OCI-LY1 (cell line): ENCODE results near the gene ABCD3.
"Not testable (repeated sequence)": the region's sequence is repeated elsewhere in the genome, so short reads cannot be mapped to it uniquely, and the experiment has no call there.

ENCODE experiments used
- H2AFZ ChIP-seq: fragments of 200-600 bp; sonication (generic), shearing (Covaris generic); 2 replicates; pipeline ENCODE4 v1.6.0; 2014; ENCODE audit warnings: antibody characterized with exemption, mild to moderate bottlenecking, low read length
- H3F3A ChIP-seq: fragments of 200-600 bp; sonication (generic), shearing (Covaris generic); 2 replicates; pipeline ENCODE4 v1.6.0; 2014; ENCODE audit warnings: mild to moderate bottlenecking, antibody characterized with exemption, low read length, moderate library complexity; ENCODE audit not compliant: insufficient read depth
- H3K27ac ChIP-seq: fragments of 200-600 bp; sonication (generic); 2 replicates; pipeline ENCODE4 v1.5.1; 2014; ENCODE audit warnings: low read length, mixed run types, mild to moderate bottlenecking, low read depth; ENCODE audit not compliant: poor library complexity, severe bottlenecking
- H3K27me3 ChIP-seq: fragments of 200-600 bp; sonication (generic); 2 replicates; pipeline ENCODE4 v1.6.0; 2014; ENCODE audit warnings: antibody characterized with exemption, mild to moderate bottlenecking, low read length, moderate library complexity; ENCODE audit not compliant: insufficient read depth
- H3K36me3 ChIP-seq: fragments of 200-600 bp; sonication (generic); 2 replicates; pipeline ENCODE4 v1.6.1; 2014; ENCODE audit warnings: mild to moderate bottlenecking, antibody characterized with exemption, low read length, moderate library complexity, mixed read lengths; ENCODE audit not compliant: insufficient read depth
- H3K4me1 ChIP-seq: fragments of 200-600 bp; sonication (generic); 2 replicates; pipeline ENCODE4 v1.5.1; 2014; ENCODE audit warnings: mild to moderate bottlenecking, low read length, moderate library complexity; ENCODE audit not compliant: insufficient read depth, severe bottlenecking
- H3K4me2 ChIP-seq: fragments of 200-600 bp; sonication (generic), shearing (Covaris generic); 2 replicates; pipeline ENCODE4 v1.6.1; 2014; ENCODE audit warnings: low read length
- H3K4me3 ChIP-seq: fragments of 200-600 bp; sonication (generic); 2 replicates; pipeline ENCODE4 v1.5.1; 2014; ENCODE audit warnings: low read length, low read depth, mild to moderate bottlenecking, mixed read lengths; ENCODE audit not compliant: poor library complexity, severe bottlenecking
- H3K79me2 ChIP-seq: fragments of 200-600 bp; shearing (Covaris generic); 2 replicates; pipeline ENCODE4 v1.6.1; 2016; ENCODE audit warnings: mixed run types, low read length, mixed read lengths; ENCODE audit not compliant: insufficient read depth
- H3K9ac ChIP-seq: fragments of 200-600 bp; sonication (generic), shearing (Covaris generic); 2 replicates; pipeline ENCODE4 v1.6.1; 2014; ENCODE audit warnings: mild to moderate bottlenecking, low read length, mixed read lengths
- H3K9me2 ChIP-seq: fragments of 200-600 bp; sonication (generic), shearing (Covaris generic); 2 replicates; pipeline ENCODE4 v1.6.1; 2014; ENCODE audit warnings: low read depth, mild to moderate bottlenecking, low read length, mixed read lengths
- H3K9me3 ChIP-seq: fragments of 200-600 bp; shearing (Covaris generic); 2 replicates; pipeline ENCODE4 v1.6.1; 2014; ENCODE audit warnings: low read length, mixed read lengths
- H4K20me1 ChIP-seq: fragments of 200-600 bp; sonication (generic), shearing (Covaris generic); 2 replicates; pipeline ENCODE4 v1.6.0; 2016; ENCODE audit warnings: mild to moderate bottlenecking, low read length; ENCODE audit not compliant: insufficient read depth
- EZH2 ChIP-seq: fragments of 200-600 bp; sonication (generic), shearing (Covaris generic); IDR thresholded peaks from 2 replicates; pipeline ENCODE4 v1.8.0; 2017; ENCODE audit warnings: borderline replicate concordance, mixed run types, mild to moderate bottlenecking, antibody characterized with exemption, low read length, moderate library complexity, mixed read lengths
- TF ChIP-seq, protein P1 (sequence below): fragments of 200-600 bp; sonication (generic), shearing (Covaris generic); IDR thresholded peaks from 2 replicates; pipeline ENCODE4 v1.5.1; 2017; ENCODE audit warnings: mild to moderate bottlenecking, antibody characterized with exemption, low read length, moderate library complexity, mixed read lengths

ABCD3 gene

GRCh38 chr1:94440088-94440487 is 21.9 kb downstream of the ABCD3 start:
- no peaks in the 10 kb centered on the region for H4K20me1 ChIP-seq
- TF ChIP-seq, protein P1, sequence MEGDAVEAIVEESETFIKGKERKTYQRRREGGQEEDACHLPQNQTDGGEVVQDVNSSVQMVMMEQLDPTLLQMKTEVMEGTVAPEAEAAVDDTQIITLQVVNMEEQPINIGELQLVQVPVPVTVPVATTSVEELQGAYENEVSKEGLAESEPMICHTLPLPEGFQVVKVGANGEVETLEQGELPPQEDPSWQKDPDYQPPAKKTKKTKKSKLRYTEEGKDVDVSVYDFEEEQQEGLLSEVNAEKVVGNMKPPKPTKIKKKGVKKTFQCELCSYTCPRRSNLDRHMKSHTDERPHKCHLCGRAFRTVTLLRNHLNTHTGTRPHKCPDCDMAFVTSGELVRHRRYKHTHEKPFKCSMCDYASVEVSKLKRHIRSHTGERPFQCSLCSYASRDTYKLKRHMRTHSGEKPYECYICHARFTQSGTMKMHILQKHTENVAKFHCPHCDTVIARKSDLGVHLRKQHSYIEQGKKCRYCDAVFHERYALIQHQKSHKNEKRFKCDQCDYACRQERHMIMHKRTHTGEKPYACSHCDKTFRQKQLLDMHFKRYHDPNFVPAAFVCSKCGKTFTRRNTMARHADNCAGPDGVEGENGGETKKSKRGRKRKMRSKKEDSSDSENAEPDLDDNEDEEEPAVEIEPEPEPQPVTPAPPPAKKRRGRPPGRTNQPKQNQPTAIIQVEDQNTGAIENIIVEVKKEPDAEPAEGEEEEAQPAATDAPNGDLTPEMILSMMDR, result no peak
- no peak for TF ChIP-seq EZH2
- H3K36me3 ChIP-seq, result no peaks in the 10 kb centered on the region
- no peaks in the 10 kb centered on the region for H3K9me2 ChIP-seq
- peaks cover 12% of the 10 kb centered on the region; the same call in 1 of the 2 replicates for H3K9me3 ChIP-seq
- no peak overlapping the region for H2AFZ ChIP-seq
- H3F3A ChIP-seq, result no peaks in the 10 kb centered on the region
- H3K79me2 ChIP-seq, result peaks cover 8% of the 10 kb centered on the region
- H3K27ac ChIP-seq, result no peak overlapping the region
- no peak overlapping the region for H3K9ac ChIP-seq
- no peak overlapping the region for H3K4me2 ChIP-seq
- no peaks in the 10 kb centered on the region for H3K27me3 ChIP-seq
- H3K4me1 ChIP-seq, result no peaks in the 10 kb centered on the region
- no peak overlapping the region for H3K4me3 ChIP-seq

DNA sequence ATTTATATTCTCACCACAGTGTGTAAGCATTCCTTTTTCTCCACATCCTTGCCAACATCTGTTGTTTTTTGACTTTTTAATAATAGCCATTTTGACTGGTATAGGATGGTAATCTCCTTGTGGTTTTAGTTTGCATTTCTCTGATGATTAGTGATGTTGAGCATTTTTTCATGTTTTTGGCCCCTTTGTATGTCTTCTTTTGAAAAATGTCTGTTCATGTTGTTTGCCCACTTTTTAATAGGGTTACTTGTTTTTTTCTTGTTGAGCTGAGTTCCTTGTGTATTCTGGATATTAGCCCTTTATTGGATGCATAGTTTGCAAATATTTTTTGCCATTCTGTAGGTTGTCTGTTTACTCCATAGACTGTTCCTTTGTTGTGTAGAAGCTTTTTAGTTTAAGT is 24.9 kb downstream of the ABCD3 start:
- not testable (repeated sequence) for H3K9ac ChIP-seq, H3K36me3 ChIP-seq, H2AFZ ChIP-seq, H3K4me2 ChIP-seq, H3K79me2 ChIP-seq, H3K27me3 ChIP-seq, H3K4me3 ChIP-seq, H4K20me1 ChIP-seq, H3F3A ChIP-seq, H3K4me1 ChIP-seq, H3K9me3 ChIP-seq, H3K9me2 ChIP-seq, H3K27ac ChIP-seq

DNA sequence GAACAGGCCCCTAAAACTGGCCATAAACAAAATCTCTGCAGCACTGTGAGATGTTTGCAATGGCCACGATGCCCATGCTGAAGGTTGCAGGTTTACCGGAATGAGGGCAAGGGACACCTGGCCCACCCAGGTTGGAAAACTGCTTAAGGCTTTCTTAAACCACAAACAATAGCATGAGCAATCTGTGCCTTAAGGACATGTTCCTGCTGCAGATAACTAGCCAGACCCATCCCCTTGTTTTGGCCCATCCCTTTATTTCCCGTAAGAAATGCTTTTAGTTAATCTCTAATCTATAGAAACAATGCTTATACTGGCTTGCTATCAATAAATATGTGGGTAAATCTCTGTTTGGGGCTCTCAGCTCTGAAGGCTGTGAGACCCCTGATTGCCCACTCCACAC is 26.6 kb downstream of the ABCD3 start:
- not testable (repeated sequence) for H3K36me3 ChIP-seq, H3K27ac ChIP-seq, H3K9me3 ChIP-seq, H2AFZ ChIP-seq, H3K9me2 ChIP-seq, H3K79me2 ChIP-seq, H3K27me3 ChIP-seq, H3F3A ChIP-seq, H4K20me1 ChIP-seq, H3K4me3 ChIP-seq, H3K9ac ChIP-seq, H3K4me1 ChIP-seq, H3K4me2 ChIP-seq

DNA sequence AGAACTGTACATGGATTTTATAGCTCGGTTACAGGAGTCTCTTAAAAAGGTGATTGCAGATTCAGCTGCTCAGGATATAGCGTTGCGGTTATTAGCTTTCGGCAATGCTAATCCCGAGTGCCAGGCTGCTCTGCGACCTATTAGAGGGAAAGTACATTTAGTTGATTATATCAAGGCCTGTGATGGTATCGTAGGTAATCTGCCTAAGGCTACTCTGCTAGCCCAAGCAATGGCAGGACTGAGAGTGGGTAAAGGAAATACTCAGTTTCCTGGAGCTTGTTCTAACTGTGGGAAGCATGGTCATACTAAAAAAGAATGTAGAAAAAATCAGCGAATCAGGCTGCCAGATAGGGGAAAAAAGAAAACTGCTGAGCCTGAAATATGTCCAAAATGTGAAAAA is 27.5 kb downstream of the ABCD3 start:
- not testable (repeated sequence) for H3K79me2 ChIP-seq, H3K4me1 ChIP-seq, H3K27me3 ChIP-seq, H3K27ac ChIP-seq, H2AFZ ChIP-seq, H3K4me3 ChIP-seq, H3K9ac ChIP-seq, H3K9me3 ChIP-seq, H4K20me1 ChIP-seq, H3F3A ChIP-seq, H3K9me2 ChIP-seq, H3K4me2 ChIP-seq
- H3K36me3 ChIP-seq, result peaks cover 13% of the 10 kb centered on the region

DNA sequence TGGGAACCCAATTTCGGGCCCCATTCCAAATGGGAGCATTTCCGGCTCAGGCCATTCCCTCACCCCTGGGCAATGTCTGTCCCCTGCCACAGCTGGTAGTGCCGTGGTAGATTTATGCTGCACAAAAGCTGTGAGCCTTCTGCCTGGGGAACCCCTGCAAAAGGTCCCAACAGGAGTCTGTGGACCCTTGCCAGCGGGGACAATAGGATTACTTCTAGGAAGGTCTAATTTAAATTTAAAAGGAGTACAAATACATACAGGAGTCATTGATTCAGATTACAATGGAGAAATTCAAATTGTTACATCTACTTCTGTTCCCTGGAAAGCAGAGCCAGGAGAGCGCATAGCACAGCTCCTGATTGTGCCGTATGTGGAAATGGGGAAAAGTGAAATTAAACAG is 28.0 kb downstream of the ABCD3 start:
- H3K9me2 ChIP-seq, H3K4me1 ChIP-seq, H3K27me3 ChIP-seq, H2AFZ ChIP-seq, H3K9ac ChIP-seq, H3K4me3 ChIP-seq, H3K79me2 ChIP-seq, H3K27ac ChIP-seq, H3F3A ChIP-seq, H4K20me1 ChIP-seq, H3K4me2 ChIP-seq, H3K9me3 ChIP-seq: not testable (repeated sequence)
- H3K36me3 ChIP-seq, result peaks cover 13% of the 10 kb centered on the region

GRCh38 chr1:94448741-94449140 is 30.6 kb downstream of the ABCD3 start:
- not testable (repeated sequence) for H3K79me2 ChIP-seq, H3K4me1 ChIP-seq, H3K27me3 ChIP-seq, H3K4me3 ChIP-seq, H3K9me2 ChIP-seq, H3K4me2 ChIP-seq, H3F3A ChIP-seq, H3K9ac ChIP-seq, H3K27ac ChIP-seq, H4K20me1 ChIP-seq, H2AFZ ChIP-seq, H3K9me3 ChIP-seq
- H3K36me3 ChIP-seq, result peaks cover 13% of the 10 kb centered on the region
